Measurements from ENCODE around the gene STRN4.

Gene STRN4

GRCh38 chr19:46696052-46696451 is 50.2 kb downstream of the STRN4 start:
- DNase-seq (ENCODE audit: low spot score) = no peak

GRCh38 chr19:46693760-46694159 is 52.5 kb downstream of the STRN4 start:
- Histone ChIP-seq H3K36me3 (ENCODE audit: low read depth) (peaks cover 95% of the 10 kb centered on the region), H3K9me3 (ENCODE audit: severe bottlenecking) (no peaks in the 10 kb centered on the region), H3K27me3 (ENCODE audit: insufficient read depth, poor library complexity, severe bottlenecking) (no peaks in the 10 kb centered on the region), H3K4me1 (ENCODE audit: insufficient read depth, poor library complexity, severe bottlenecking) (no peaks in the 10 kb centered on the region), H3K4me3 (ENCODE audit: severe bottlenecking) (no peak overlapping the region), H3K27ac (ENCODE audit: poor library complexity, severe bottlenecking) (no peak overlapping the region)
- DNase-seq (ENCODE audit: low spot score) (no peak), ATAC-seq (ENCODE audit: low read depth) (no peak)
- TF ChIP-seq CTCF (IDR thresholded peaks at IDR 0.05; ENCODE audit: poor library complexity, severe bottlenecking) = no peak

More at GRCh38 chr19:46696052-46696451, 50.2 kb downstream of the STRN4 start:
- H3K36me3 ChIP-seq (ENCODE audit: low read depth) = peaks cover 94% of the 10 kb centered on the region
- TF ChIP-seq CTCF (IDR thresholded peaks at IDR 0.05; ENCODE audit: poor library complexity, severe bottlenecking) = no peak
- no peaks in the 10 kb centered on the region for H3K27me3 ChIP-seq (ENCODE audit: insufficient read depth, poor library complexity, severe bottlenecking)
- no peaks in the 10 kb centered on the region for H3K4me1 ChIP-seq (ENCODE audit: insufficient read depth, poor library complexity, severe bottlenecking)
- H3K9me3 ChIP-seq (ENCODE audit: severe bottlenecking) = no peaks in the 10 kb centered on the region
- no peak overlapping the region for H3K4me3 ChIP-seq (ENCODE audit: severe bottlenecking)
- no peak overlapping the region for H3K27ac ChIP-seq (ENCODE audit: poor library complexity, severe bottlenecking)
- no peak for ATAC-seq (ENCODE audit: low read depth)

GRCh38 chr19:46692918-46693722 is 53.1 kb downstream of the STRN4 start:
- no peak overlapping the region for H3K27ac ChIP-seq (ENCODE audit: poor library complexity, severe bottlenecking)
- H3K4me3 ChIP-seq (ENCODE audit: severe bottlenecking) = no peak overlapping the region
- no peak for TF ChIP-seq CTCF (IDR thresholded peaks at IDR 0.05; ENCODE audit: poor library complexity, severe bottlenecking)
- H3K36me3 ChIP-seq (ENCODE audit: low read depth) = peaks cover 95% of the 10 kb centered on the region
- H3K27me3 ChIP-seq (ENCODE audit: insufficient read depth, poor library complexity, severe bottlenecking) = no peaks in the 10 kb centered on the region
- no peaks in the 10 kb centered on the region for H3K9me3 ChIP-seq (ENCODE audit: severe bottlenecking)
- ATAC-seq (ENCODE audit: low read depth) (no peak), DNase-seq (ENCODE audit: low spot score) (no peak)
- no peaks in the 10 kb centered on the region for H3K4me1 ChIP-seq (ENCODE audit: insufficient read depth, poor library complexity, severe bottlenecking)

- TF ChIP-seq CTCF (IDR thresholded peaks at IDR 0.05; ENCODE audit: poor library complexity, severe bottlenecking) = no peak
- DNase-seq (ENCODE audit: low spot score) = no peak
- no peaks in the 10 kb centered on the region for H3K9me3 ChIP-seq (ENCODE audit: severe bottlenecking)
- H3K27me3 ChIP-seq (ENCODE audit: insufficient read depth, poor library complexity, severe bottlenecking) = no peaks in the 10 kb centered on the region
- H3K27ac ChIP-seq (ENCODE audit: poor library complexity, severe bottlenecking) = no peak overlapping the region
- no peak for ATAC-seq (ENCODE audit: low read depth)
- H3K4me1 ChIP-seq (ENCODE audit: insufficient read depth, poor library complexity, severe bottlenecking) = no peaks in the 10 kb centered on the region
- H3K4me3 ChIP-seq (ENCODE audit: severe bottlenecking) = no peak overlapping the region
- peaks cover 95% of the 10 kb centered on the region for H3K36me3 ChIP-seq (ENCODE audit: low read depth)
These were observed 54.3 kb downstream of the STRN4 start for GRCh38 chr19:46691948-46692347.

- DNase-seq (ENCODE audit: low spot score) = no peak
- no peak for TF ChIP-seq CTCF (IDR thresholded peaks at IDR 0.05; ENCODE audit: poor library complexity, severe bottlenecking)
- no peak for ATAC-seq (ENCODE audit: low read depth)
These were observed 55.1 kb downstream of the STRN4 start for GRCh38 chr19:46691104-46691503.

More at GRCh38 chr19:46691104-46691503, 55.1 kb downstream of the STRN4 start:
- no peaks in the 10 kb centered on the region for H3K27me3 ChIP-seq (ENCODE audit: insufficient read depth, poor library complexity, severe bottlenecking)
- H3K27ac ChIP-seq (ENCODE audit: poor library complexity, severe bottlenecking) = no peak overlapping the region
- no peaks in the 10 kb centered on the region for H3K9me3 ChIP-seq (ENCODE audit: severe bottlenecking)
- H3K4me1 ChIP-seq (ENCODE audit: insufficient read depth, poor library complexity, severe bottlenecking) = no peaks in the 10 kb centered on the region
- no peak overlapping the region for H3K4me3 ChIP-seq (ENCODE audit: severe bottlenecking)
- H3K36me3 ChIP-seq (ENCODE audit: low read depth) = peaks cover 93% of the 10 kb centered on the region
